Activated T-helper 17 cell treated with anti-CD3 and anti-CD28 coated beads, Interleukin-2, amount 50 U/mL, for 72 hours (primary cell): ENCODE measurements around the gene SPTLC2. TPM values are rescaled to one million over a fixed set of nuclear protein-coding genes. Genes with fewer than 3 reads are reported as not detected.
"Not testable (repeated sequence)": the region's sequence is repeated elsewhere in the genome, so short reads cannot be mapped to it uniquely, and the experiment has no call there.

ENCODE experiments used
- ATAC-seq: fragments of 150-1000 bp; cut with Tn5 transposase; replicated peaks from 2 replicates; pipeline ENCODE4 v1.10.0; 2021; ENCODE audit warnings: mild to moderate bottlenecking, moderate library complexity
- H3K27ac Mint-ChIP-seq: one replicate; pipeline ENCODE4 v1.8.0; 2022; ENCODE audit warnings: mixed read lengths
- H3K27me3 Mint-ChIP-seq: one replicate; pipeline ENCODE4 v1.8.0; 2022; ENCODE audit warnings: mixed read lengths
- H3K36me3 Mint-ChIP-seq: one replicate; pipeline ENCODE4 v1.8.0; 2022; ENCODE audit warnings: low read depth, mild to moderate bottlenecking, mixed read lengths
- H3K4me1 Mint-ChIP-seq: one replicate; pipeline ENCODE4 v1.8.0; 2022; ENCODE audit warnings: mixed read lengths
- H3K4me3 Mint-ChIP-seq: one replicate; pipeline ENCODE4 v1.8.0; 2022; ENCODE audit warnings: mild to moderate bottlenecking, mixed read lengths
- H3K9me3 Mint-ChIP-seq: one replicate; pipeline ENCODE4 v1.8.0; 2022; ENCODE audit warnings: mixed read lengths
- total RNA-seq, 2 donors: library from RNA; stranded (reverse); gene quantifications; one replicate each; pipeline ENCODE4 v1.2.3, GENCODE V29; 2022

Gene SPTLC2
- total RNA-seq, 2 donors from 2014 or later = 17.4 to 27.2 TPM

DNA sequence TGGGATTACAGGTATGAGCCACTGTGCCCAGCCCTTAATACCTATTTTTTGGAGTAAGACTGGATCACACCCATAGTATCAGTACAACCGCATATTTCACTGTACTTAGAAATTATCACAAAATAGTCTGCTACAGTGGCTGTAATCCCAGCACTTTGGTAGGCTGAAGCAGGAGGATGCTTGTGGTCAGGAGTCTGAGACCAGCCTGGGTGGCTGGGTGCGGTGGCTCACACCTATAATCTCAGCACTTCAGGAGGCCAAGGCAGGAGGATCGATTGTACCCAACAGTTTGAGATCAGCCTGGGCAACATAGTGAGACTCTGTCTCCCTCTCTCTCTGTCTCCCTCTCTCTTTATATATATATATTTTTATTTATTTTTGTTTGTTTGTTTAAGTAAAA, 5.9 kb downstream of the SPTLC2 start:
- Mint-ChIP-seq H3K27me3 (no peaks in the 10 kb centered on the region), H3K9me3 (no peaks in the 10 kb centered on the region), H3K27ac (no peak overlapping the region), H3K36me3 (peaks cover 18% of the 10 kb centered on the region), H3K4me1 (peaks cover 35% of the 10 kb centered on the region), H3K4me3 (no peak overlapping the region)
- ATAC-seq = no peak

DNA sequence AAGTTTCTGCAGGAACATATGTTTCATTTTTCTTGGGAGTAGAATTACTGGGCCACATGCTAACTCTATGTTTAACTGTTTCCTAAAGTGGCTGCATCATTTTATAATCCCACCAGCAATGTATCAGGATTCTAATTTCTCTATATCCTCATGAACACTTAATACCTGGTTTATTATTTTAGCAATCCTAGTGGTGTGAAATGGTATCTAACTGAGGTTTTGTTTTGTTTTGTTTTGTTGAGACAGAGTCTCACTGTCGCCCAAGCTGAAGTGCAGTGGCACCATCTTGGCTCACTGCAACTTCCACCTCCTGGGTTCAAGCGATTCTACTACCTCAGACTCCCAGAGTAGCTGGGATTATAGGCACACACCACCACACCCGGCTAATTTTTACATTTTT, 6.5 kb downstream of the SPTLC2 start:
- Mint-ChIP-seq H3K27me3 (no peaks in the 10 kb centered on the region), H3K27ac (no peak overlapping the region), H3K36me3 (peaks cover 12% of the 10 kb centered on the region), H3K9me3 (no peaks in the 10 kb centered on the region), H3K4me1 (peaks cover 30% of the 10 kb centered on the region), H3K4me3 (no peak overlapping the region)
- no peak for ATAC-seq

DNA sequence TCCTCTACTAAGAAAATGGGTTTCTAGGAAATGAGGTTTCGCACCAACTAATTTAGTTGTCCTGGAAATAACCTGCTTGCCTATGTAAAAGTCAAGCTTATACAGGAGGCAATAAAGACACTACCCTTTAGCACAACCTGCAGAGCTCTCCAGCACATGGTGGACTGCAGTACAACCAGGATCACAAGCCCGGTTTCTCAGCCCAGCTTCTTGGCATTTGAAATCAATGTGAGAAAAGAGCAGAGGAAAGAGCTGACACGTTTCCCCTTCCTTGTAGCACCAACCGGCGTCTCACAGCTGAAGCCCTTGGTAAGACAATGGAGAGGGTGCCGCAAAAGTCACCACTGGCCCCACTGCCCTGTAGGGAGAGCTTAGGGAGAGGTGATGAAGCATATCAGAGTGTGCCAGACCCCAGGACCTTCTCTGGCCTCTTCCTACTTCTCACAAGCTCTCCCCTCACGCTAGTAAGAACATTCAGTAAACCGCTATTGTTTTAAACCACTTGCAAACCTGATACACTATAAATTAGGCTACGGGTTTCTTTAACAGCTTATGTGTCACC, 8.6 kb downstream of the SPTLC2 start:
- Mint-ChIP-seq H3K4me3 (peak overlapping the region; percentile 48), H3K4me1 (peaks cover 16% of the 10 kb centered on the region), H3K27me3 (no peaks in the 10 kb centered on the region), H3K9me3 (no peaks in the 10 kb centered on the region), H3K27ac (peak overlapping the region; percentile 75), H3K36me3 (no peaks in the 10 kb centered on the region)
- peak; percentile 53 for ATAC-seq

DNA sequence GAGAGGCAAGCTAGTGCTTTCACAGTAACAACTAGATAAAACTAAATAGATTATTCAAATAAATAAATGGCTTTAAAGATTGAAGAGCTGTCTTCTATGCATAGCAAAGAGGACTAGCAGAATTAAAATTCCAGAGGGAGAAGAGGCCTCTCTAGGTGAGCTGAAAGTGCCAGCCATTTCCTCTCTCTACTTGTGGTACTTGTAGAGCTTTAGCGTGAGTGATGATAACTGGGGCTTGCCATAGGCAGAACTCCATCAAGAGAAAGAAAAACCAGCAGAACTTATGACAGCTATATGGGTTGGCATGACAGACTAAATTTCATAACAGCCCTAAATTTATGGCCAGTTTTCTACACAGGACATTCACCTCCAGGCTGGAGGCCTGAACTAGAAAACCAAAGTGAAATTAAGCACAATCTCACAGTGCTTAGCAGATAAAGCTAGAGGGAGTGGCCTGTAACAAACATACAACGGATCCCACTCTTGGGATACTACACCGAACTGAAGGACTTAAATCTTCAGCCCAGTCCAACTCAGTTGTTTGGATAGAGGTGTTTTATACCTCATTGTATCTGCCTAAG, 11.0 kb downstream of the SPTLC2 start:
- no peak for ATAC-seq
- Mint-ChIP-seq H3K4me3 (no peak overlapping the region), H3K9me3 (no peaks in the 10 kb centered on the region), H3K4me1 (peaks cover 16% of the 10 kb centered on the region), H3K36me3 (no peaks in the 10 kb centered on the region), H3K27me3 (no peaks in the 10 kb centered on the region), H3K27ac (peak overlapping the region; percentile 33)

DNA sequence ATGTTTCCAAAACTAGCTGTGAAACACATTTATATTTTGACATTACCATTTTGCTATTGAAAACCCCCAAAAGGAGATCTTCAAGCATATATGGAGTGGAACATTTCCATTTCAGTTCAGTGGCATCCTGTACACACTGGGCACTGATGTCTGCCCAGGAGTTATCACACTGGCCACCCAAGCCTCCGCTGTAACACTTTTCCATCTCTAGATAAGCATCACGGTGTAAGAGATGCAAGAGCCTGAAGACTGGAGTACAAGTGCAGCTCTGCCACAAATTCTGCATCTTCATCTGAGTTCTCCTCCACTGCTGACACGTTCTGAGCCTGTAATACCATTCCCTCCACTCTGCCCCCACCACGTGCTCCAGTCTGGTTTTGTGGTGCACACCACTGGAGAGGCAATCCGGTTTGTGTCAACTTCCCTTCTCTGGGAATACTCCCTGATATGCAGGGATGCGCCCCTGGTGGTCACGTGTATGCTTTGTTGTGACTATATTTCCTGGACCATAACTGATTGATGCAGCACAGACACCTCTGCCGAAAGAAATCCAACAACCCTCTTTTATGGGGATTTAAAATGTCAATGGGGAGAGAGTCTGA, 12.7 kb downstream of the SPTLC2 start:
- H3K4me1 Mint-ChIP-seq = peaks cover 29% of the 10 kb centered on the region

DNA sequence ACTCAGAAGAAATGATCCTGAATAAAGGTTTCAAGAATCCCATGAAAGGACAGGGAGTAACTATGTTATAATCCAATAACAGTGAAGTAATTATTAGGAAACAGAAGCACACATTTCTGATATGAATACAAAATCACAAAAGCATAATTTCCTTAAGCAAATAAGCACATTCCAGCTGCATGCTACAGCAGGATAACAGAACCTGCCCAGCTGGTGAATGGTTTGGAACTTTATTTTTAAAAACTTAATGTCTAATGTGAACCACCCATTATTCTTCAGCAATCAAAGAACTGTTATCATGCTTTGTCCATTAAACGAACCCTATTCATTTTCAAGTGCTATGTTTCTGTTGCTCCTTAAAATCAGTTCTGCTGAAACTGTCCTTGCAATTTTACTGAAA, 13.4 kb downstream of the SPTLC2 start:
- H3K4me1 Mint-ChIP-seq = peaks cover 22% of the 10 kb centered on the region
- H3K4me3 Mint-ChIP-seq = no peak overlapping the region
- H3K27ac Mint-ChIP-seq = no peak overlapping the region
- no peak for ATAC-seq
- no peaks in the 10 kb centered on the region for H3K27me3 Mint-ChIP-seq
- no peaks in the 10 kb centered on the region for H3K9me3 Mint-ChIP-seq
- no peaks in the 10 kb centered on the region for H3K36me3 Mint-ChIP-seq

More for the DNA sequence above, 12.7 kb downstream of the SPTLC2 start:
- Mint-ChIP-seq H3K27ac (no peak overlapping the region), H3K27me3 (no peaks in the 10 kb centered on the region), H3K4me3 (no peak overlapping the region), H3K9me3 (no peaks in the 10 kb centered on the region), H3K36me3 (no peaks in the 10 kb centered on the region)
- ATAC-seq = no peak

GRCh38 chr14:77601846-77602619, 14.4 kb downstream of the SPTLC2 start:
- Mint-ChIP-seq H3K27me3 (no peaks in the 10 kb centered on the region), H3K27ac (no peak overlapping the region), H3K4me3 (no peak overlapping the region), H3K36me3 (peaks cover 4% of the 10 kb centered on the region), H3K9me3 (no peaks in the 10 kb centered on the region), H3K4me1 (peaks cover 18% of the 10 kb centered on the region)
- no peak for ATAC-seq

- no peak for ATAC-seq
- H3K36me3 Mint-ChIP-seq = peaks cover 25% of the 10 kb centered on the region
- H3K27me3 Mint-ChIP-seq = no peaks in the 10 kb centered on the region
- H3K4me1 Mint-ChIP-seq = peaks cover 23% of the 10 kb centered on the region
- peak overlapping the region; percentile 75 for H3K4me3 Mint-ChIP-seq
- peak overlapping the region; percentile 91 for H3K27ac Mint-ChIP-seq
- H3K9me3 Mint-ChIP-seq = no peaks in the 10 kb centered on the region
These were observed 16.5 kb downstream of the SPTLC2 start for GRCh38 chr14:77599889-77600288.

- ATAC-seq = peak; percentile 46
- H3K27me3 Mint-ChIP-seq = no peaks in the 10 kb centered on the region
- peak overlapping the region; percentile 75 for H3K4me3 Mint-ChIP-seq
- H3K4me1 Mint-ChIP-seq = peaks cover 34% of the 10 kb centered on the region
- H3K9me3 Mint-ChIP-seq = no peaks in the 10 kb centered on the region
- peak overlapping the region; percentile 91 for H3K27ac Mint-ChIP-seq
- H3K36me3 Mint-ChIP-seq = peaks cover 34% of the 10 kb centered on the region
These were observed 17.9 kb downstream of the SPTLC2 start for GRCh38 chr14:77598366-77599070.

DNA sequence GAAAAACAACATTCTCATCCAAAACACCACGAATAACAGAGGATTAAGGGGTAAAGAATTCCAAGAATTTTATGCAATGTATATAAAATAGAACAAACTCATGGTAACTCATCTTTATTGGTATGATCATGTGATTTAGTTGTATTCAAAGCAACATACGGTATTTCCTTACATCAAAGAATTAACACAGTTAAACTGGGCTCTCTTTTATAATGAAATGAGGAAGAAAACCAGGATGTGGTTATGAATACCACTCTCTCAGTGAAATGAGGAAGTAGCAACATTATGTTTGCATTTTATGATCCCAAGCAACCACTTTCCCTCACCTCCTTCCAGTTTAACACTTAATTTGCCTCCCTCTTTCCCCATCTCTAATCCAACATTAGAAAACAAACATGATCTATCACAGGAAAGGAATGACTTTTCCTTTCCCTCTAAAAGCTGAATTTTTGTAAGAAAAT, 22.9 kb downstream of the SPTLC2 start:
- Mint-ChIP-seq H3K4me3 (peak overlapping the region; percentile 62), H3K27ac (peak overlapping the region; percentile 40), H3K4me1 (peaks cover 30% of the 10 kb centered on the region), H3K36me3 (peaks cover 43% of the 10 kb centered on the region), H3K9me3 (no peaks in the 10 kb centered on the region), H3K27me3 (no peaks in the 10 kb centered on the region)
- ATAC-seq = peak; percentile 73

DNA sequence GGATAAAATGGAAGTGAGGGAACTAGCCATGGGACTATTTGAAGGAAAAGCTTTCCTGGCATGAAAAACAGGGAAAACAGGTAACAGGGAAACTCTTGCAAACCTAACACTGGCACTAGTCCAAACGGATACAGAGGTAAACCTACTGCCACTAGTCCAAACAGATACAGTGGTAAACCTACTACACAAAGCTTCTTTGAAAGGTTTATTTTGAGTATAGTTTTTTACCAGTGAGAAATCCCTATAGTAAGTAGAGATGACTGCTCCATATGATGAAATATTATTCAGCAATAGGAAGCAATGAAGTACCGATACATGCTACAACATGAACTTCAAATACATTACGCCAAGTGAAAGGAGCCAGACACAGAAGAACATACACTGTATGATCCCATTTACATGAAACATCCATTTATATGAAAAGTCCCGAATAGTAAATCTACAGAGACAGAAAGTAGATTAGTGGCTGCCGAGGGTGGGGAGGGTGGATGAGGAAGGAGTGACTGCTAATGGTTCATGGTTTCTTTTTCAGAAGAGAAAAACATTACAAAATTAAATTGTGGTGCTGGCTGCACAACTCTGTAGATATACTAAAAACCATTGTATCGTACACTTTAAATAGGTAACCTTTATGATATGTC, 25.5 kb downstream of the SPTLC2 start:
- Mint-ChIP-seq H3K27me3 (no peaks in the 10 kb centered on the region), H3K36me3 (peaks cover 29% of the 10 kb centered on the region), H3K4me1 (peaks cover 30% of the 10 kb centered on the region), H3K4me3 (no peak overlapping the region), H3K9me3 (no peaks in the 10 kb centered on the region), H3K27ac (no peak overlapping the region)
- ATAC-seq = peak; percentile 15

DNA sequence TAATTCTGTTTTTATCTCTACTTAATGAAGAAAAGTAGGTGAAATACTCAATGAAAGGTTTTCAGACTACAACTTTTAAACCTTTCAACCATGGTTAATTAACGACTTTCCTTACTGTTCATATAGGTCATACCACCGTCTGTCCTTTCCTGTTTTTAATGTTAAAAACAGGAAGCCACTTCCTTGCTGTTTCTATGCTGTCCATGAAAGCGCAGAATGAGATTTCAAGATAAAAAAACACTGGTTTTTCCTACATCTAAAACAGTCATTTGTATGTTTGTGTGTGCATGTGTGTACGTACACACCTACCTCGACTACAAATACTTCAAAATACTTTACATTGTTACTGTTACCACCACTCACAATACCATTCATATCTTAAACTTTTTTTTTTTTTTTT, 27.3 kb downstream of the SPTLC2 start:
- Mint-ChIP-seq H3K4me1 (peaks cover 24% of the 10 kb centered on the region), H3K27me3 (no peaks in the 10 kb centered on the region), H3K4me3 (peak overlapping the region; percentile 46), H3K27ac (no peak overlapping the region), H3K9me3 (no peaks in the 10 kb centered on the region), H3K36me3 (peaks cover 11% of the 10 kb centered on the region)
- ATAC-seq = peak; percentile 55

DNA sequence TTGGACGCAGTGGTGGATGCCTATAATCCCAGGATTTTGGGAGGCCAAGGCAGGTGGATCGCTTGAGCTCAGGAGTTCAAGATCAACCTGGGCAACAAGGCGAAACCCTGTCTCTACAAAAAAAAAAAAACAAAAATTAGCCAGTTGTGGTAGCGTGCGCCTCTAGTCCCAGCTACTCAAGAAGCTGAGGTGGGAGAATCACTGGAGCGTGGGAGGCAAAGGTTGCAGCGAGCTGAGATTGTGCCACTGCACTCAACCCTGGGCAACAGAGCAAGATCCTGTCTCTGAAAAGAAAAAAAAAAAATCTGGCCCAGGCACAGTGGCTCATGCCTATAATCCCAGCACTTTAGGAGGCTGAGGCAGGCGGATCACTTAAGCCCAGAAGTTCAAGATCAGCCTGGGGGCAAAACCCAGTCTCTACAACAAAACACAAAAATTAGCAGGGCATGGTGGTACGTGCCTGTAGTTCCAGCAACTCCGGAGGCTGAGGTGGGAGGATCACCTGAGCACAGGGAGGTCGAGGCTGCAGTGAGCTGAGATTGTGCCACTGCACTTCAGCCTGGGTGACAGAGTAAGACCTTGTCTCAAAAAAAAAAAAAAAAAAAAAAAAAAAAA, 27.9 kb downstream of the SPTLC2 start:
- not testable (repeated sequence) for H3K27me3 Mint-ChIP-seq, ATAC-seq, H3K9me3 Mint-ChIP-seq, H3K36me3 Mint-ChIP-seq, H3K27ac Mint-ChIP-seq
- peaks cover 19% of the 10 kb centered on the region for H3K4me1 Mint-ChIP-seq
- peak overlapping the region; percentile 46 for H3K4me3 Mint-ChIP-seq
